GM12878 (cell line): Measurements from ENCODE around the gene CYB5D1. TPM values are rescaled to one million over a fixed set of nuclear protein-coding genes. Genes with fewer than 3 reads are reported as not detected.

Experiments
- ATF7 ChIP-seq: fragments of 450-650 bp; IDR thresholded peaks from 2 replicates; pipeline ENCODE4 v1.6.1; 2016; ENCODE audit warnings: low read depth, mild to moderate bottlenecking
- BRCA1 ChIP-seq: IDR thresholded peaks from 2 replicates; pipeline ENCODE4 v1.6.1; 2011; ENCODE audit warnings: low read depth, low read length, improper control_type of control experiment
- CBFB ChIP-seq: IDR thresholded peaks from 2 replicates; pipeline ENCODE4 v1.6.1; 2016; ENCODE audit warnings: antibody characterized with exemption, low read depth
- CHD1 ChIP-seq: IDR thresholded peaks from 2 replicates; pipeline ENCODE4 v1.6.1; 2012; ENCODE audit warnings: low read depth, low read length, improper control_type of control experiment
- CREM ChIP-seq: IDR thresholded peaks from 2 replicates; pipeline ENCODE4 v1.6.1; 2014; ENCODE audit warnings: antibody characterized with exemption, low read depth
- EGR1 ChIP-seq, 2 experiments: IDR thresholded peaks; 1 replicate in 1 of 2; 2 replicates in 1 of 2; pipeline ENCODE4 v1.6.1; 2011 to 2012; ENCODE audit warnings: low read depth in 2 of 2, low read length in 2 of 2, borderline replicate concordance in 1 of 2, mild to moderate bottlenecking in 1 of 2, moderate library complexity in 1 of 2
- EP300 ChIP-seq, 2 experiments: fragments of 150-350 bp in 1 of 2; IDR thresholded peaks; 2 replicates each; pipeline ENCODE4 v1.6.1; 2011 to 2012; ENCODE audit warnings: low read depth in 2 of 2, low read length in 2 of 2, borderline replicate concordance in 1 of 2, improper control_type of control experiment in 1 of 2, inconsistent platforms in 1 of 2; ENCODE audit not compliant: control insufficient read depth in 1 of 2
- ESRRA ChIP-seq: IDR thresholded peaks from 2 replicates; pipeline ENCODE4 v1.6.1; 2012; ENCODE audit warnings: mild to moderate bottlenecking, low read length, improper control_type of control experiment
- EZH2 ChIP-seq: IDR thresholded peaks from 2 replicates; pipeline ENCODE4 v1.6.1; 2012; ENCODE audit warnings: low read depth, mild to moderate bottlenecking, control low read depth, inconsistent platforms, low read length, borderline replicate concordance; ENCODE audit not compliant: control insufficient read depth
- HDAC2 ChIP-seq: fragments of 200-600 bp; sonication (generic); IDR thresholded peaks from 2 replicates; pipeline ENCODE4 v1.6.1; 2017
- IKZF2 ChIP-seq, 2 experiments: fragments of 450-650 bp; IDR thresholded peaks; 2 replicates each; pipeline ENCODE4 v1.6.1; 2017; ENCODE audit warnings: mild to moderate bottlenecking in 2 of 2, moderate library complexity in 2 of 2
- IRF4 ChIP-seq: IDR thresholded peaks from 2 replicates; pipeline ENCODE4 v1.6.1; 2011; ENCODE audit warnings: low read depth, low read length
- KLF5 ChIP-seq: fragments of 450-650 bp; IDR thresholded peaks from 2 replicates; pipeline ENCODE4 v1.6.1; 2014; ENCODE audit warnings: mild to moderate bottlenecking; ENCODE audit not compliant: partially characterized antibody
- MEF2B ChIP-seq: fragments of 450-650 bp; IDR thresholded peaks from 2 replicates; pipeline ENCODE4 v1.6.1; 2018; ENCODE audit warnings: mild to moderate bottlenecking, moderate library complexity; ENCODE audit not compliant: partially characterized antibody, poor library complexity, severe bottlenecking
- NR2F1 ChIP-seq: fragments of 450-650 bp; conservative IDR thresholded peaks from 2 replicates; pipeline ENCODE4 v1.6.1; 2017; ENCODE audit warnings: mild to moderate bottlenecking
- POLR2AphosphoS2 ChIP-seq: IDR thresholded peaks from 2 replicates; pipeline ENCODE4 v1.6.1; 2011; ENCODE audit warnings: low read depth, mild to moderate bottlenecking, low read length, improper control_type of control experiment, moderate library complexity
- POLR2AphosphoS5 ChIP-seq: IDR thresholded peaks from 2 replicates; pipeline ENCODE4 v1.6.1; 2011; ENCODE audit warnings: mild to moderate bottlenecking, low read length, inconsistent platforms
- RAD21 ChIP-seq: IDR thresholded peaks from 2 replicates; pipeline ENCODE4 v1.6.1; 2011; ENCODE audit warnings: mild to moderate bottlenecking, low read depth, low read length, moderate library complexity; ENCODE audit not compliant: insufficient read depth
- RAD51 ChIP-seq: fragments of 450-650 bp; IDR thresholded peaks from 2 replicates; pipeline ENCODE4 v1.6.1; 2016; ENCODE audit warnings: moderate library complexity, mild to moderate bottlenecking, inconsistent platforms
- RUNX3 ChIP-seq: IDR thresholded peaks from 2 replicates; pipeline ENCODE4 v1.6.1; 2012; ENCODE audit warnings: low read length, inconsistent platforms
- SMC3 ChIP-seq: IDR thresholded peaks from 2 replicates; pipeline ENCODE4 v1.6.1; 2011; ENCODE audit warnings: low read length, improper control_type of control experiment, borderline replicate concordance
- SREBF1 ChIP-seq: IDR thresholded peaks from 2 replicates; pipeline ENCODE4 v1.6.1; 2012; ENCODE audit warnings: mild to moderate bottlenecking, low read length
- SUZ12 ChIP-seq: fragments of 200-600 bp; sonication (generic); IDR thresholded peaks from one replicate; pipeline ENCODE4 v1.6.1; 2018; ENCODE audit warnings: antibody characterized with exemption, mild to moderate bottlenecking; ENCODE audit not compliant: unreplicated experiment
- polyA plus RNA-seq, 11 experiments: library from polyadenylated mRNA; depleted of rRNA in 4 of 11; unstranded in 6 of 11; stranded (reverse) in 5 of 11; fragments of >200 nt; fragmentation: Nextera tagmentation in 4 of 11; fragmentation: Illumina TruSeq in 1 of 11; extraction: Ambion mirVana in 4 of 11; extraction: Trizol in 1 of 11; gene quantifications; 1 replicate in 1 of 11; 2 replicates in 10 of 11; pipeline versions ENCODE4 v1.2.1 to v1.2.3, GENCODE V29; 2011 to 2016; ENCODE audit warnings: inconsistent platforms in 2 of 11, missing spikeins in 2 of 11, low read depth in 1 of 11
- total RNA-seq, 4 experiments: library from RNA; depleted of rRNA in 3 of 4; stranded (reverse); fragments of >200 nt in 3 of 4; fragmentation: Illumina TruSeq in 1 of 4; extraction: Trizol in 1 of 4; gene quantifications; 2 replicates each; pipeline versions ENCODE4 v1.2.1 to v1.2.3, GENCODE V29; 2013 to 2021
- TF ChIP-seq, protein P1 (sequence below), 3 experiments: IDR thresholded peaks in 2 of 3; conservative IDR thresholded peaks in 1 of 3; 2 replicates each; pipeline ENCODE4 v1.5.1; 2011; ENCODE audit warnings: low read depth in 3 of 3, low read length in 3 of 3, mild to moderate bottlenecking in 3 of 3, control low read depth in 2 of 3, moderate library complexity in 2 of 3, inconsistent platforms in 1 of 3, mixed read lengths in 1 of 3; ENCODE audit not compliant: control insufficient read depth in 2 of 3, insufficient read depth in 1 of 3; ENCODE audit errors: extremely low read depth in 1 of 3
- TF ChIP-seq, protein P2 (sequence below): fragments of 450-650 bp; IDR thresholded peaks from 2 replicates; pipeline ENCODE4 v1.6.1; 2017; ENCODE audit warnings: borderline replicate concordance
- TF ChIP-seq, protein P3 (sequence below): fragments of 450-650 bp; IDR thresholded peaks from 2 replicates; pipeline ENCODE4 v1.6.1; 2016; ENCODE audit warnings: mild to moderate bottlenecking

CYB5D1 gene
- total and polyA plus RNA-seq, 10 of the 15 experiments (the other 5 are each of a cell fraction or from before 2014, with no cell fraction given) = 1.6 to 8.7 (median 6.4) TPM

- TF ChIP-seq, protein P1, sequence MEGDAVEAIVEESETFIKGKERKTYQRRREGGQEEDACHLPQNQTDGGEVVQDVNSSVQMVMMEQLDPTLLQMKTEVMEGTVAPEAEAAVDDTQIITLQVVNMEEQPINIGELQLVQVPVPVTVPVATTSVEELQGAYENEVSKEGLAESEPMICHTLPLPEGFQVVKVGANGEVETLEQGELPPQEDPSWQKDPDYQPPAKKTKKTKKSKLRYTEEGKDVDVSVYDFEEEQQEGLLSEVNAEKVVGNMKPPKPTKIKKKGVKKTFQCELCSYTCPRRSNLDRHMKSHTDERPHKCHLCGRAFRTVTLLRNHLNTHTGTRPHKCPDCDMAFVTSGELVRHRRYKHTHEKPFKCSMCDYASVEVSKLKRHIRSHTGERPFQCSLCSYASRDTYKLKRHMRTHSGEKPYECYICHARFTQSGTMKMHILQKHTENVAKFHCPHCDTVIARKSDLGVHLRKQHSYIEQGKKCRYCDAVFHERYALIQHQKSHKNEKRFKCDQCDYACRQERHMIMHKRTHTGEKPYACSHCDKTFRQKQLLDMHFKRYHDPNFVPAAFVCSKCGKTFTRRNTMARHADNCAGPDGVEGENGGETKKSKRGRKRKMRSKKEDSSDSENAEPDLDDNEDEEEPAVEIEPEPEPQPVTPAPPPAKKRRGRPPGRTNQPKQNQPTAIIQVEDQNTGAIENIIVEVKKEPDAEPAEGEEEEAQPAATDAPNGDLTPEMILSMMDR (IDR thresholded peaks at IDR 0.05 in 2 of 3, conservative IDR thresholded peaks at IDR 0.05 in 1 of 3; ENCODE audit: control insufficient read depth in 2 of 3, extremely low read depth in 1 of 3, insufficient read depth in 1 of 3, low read depth in 3 of 3, low read length in 3 of 3) = no peak; a peak in 1 of 6 replicates
- peak; percentile 70; the same call in 1 of the 2 replicates for TF ChIP-seq ESRRA
- peak; percentile 63; the same call in 1 of the 2 replicates for TF ChIP-seq POLR2AphosphoS2
- TF ChIP-seq CHD1 = no peak; the same call in 1 of the 2 replicates
- TF ChIP-seq CBFB = peak; percentile 53; the same call in 1 of the 2 replicates
- TF ChIP-seq NR2F1 = peak; percentile 45
- TF ChIP-seq, protein P2, sequence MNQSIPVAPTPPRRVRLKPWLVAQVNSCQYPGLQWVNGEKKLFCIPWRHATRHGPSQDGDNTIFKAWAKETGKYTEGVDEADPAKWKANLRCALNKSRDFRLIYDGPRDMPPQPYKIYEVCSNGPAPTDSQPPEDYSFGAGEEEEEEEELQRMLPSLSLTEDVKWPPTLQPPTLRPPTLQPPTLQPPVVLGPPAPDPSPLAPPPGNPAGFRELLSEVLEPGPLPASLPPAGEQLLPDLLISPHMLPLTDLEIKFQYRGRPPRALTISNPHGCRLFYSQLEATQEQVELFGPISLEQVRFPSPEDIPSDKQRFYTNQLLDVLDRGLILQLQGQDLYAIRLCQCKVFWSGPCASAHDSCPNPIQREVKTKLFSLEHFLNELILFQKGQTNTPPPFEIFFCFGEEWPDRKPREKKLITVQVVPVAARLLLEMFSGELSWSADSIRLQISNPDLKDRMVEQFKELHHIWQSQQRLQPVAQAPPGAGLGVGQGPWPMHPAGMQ = no peak
- TF ChIP-seq BRCA1 = 0 out of 2 replicates have a peak, but pooled peaks have one; percentile 14
- peak; percentile 16; the same call in 1 of the 2 replicates for TF ChIP-seq IRF4
- peak; percentile 79 for TF ChIP-seq POLR2AphosphoS5
- TF ChIP-seq SUZ12 = no peak
- 0 out of 2 replicates have a peak, but pooled peaks have one; percentile 11 for TF ChIP-seq RAD21
- peak; percentile 30; the same call in 1 of the 2 replicates for TF ChIP-seq SMC3
- TF ChIP-seq ATF7 = peak; percentile 70
- TF ChIP-seq EGR1 (IDR thresholded peaks at IDR 0.05; ENCODE audit: borderline replicate concordance in 1 of 2, low read depth in 2 of 2, low read length in 2 of 2) = peak in 1 of 2 experiments; percentile 78; a peak in 2 of 3 replicates
- TF ChIP-seq CREM = peak; percentile 79; the same call in 1 of the 2 replicates
- peak; percentile 52 for TF ChIP-seq MEF2B
- TF ChIP-seq EP300 (IDR thresholded peaks at IDR 0.05; ENCODE audit: borderline replicate concordance in 1 of 2, control insufficient read depth in 1 of 2, low read depth in 2 of 2, low read length in 2 of 2) = peak in 1 of 2 experiments; percentile 58; a peak in 1 of 4 replicates
- TF ChIP-seq, protein P3, sequence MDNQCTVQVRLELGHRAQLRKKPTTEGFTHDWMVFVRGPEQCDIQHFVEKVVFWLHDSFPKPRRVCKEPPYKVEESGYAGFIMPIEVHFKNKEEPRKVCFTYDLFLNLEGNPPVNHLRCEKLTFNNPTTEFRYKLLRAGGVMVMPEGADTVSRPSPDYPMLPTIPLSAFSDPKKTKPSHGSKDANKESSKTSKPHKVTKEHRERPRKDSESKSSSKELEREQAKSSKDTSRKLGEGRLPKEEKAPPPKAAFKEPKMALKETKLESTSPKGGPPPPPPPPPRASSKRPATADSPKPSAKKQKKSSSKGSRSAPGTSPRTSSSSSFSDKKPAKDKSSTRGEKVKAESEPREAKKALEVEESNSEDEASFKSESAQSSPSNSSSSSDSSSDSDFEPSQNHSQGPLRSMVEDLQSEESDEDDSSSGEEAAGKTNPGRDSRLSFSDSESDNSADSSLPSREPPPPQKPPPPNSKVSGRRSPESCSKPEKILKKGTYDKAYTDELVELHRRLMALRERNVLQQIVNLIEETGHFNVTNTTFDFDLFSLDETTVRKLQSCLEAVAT = peak; percentile 82
- TF ChIP-seq RUNX3 = no peak
- peak; percentile 68 to 76 for TF ChIP-seq IKZF2 (IDR thresholded peaks at IDR 0.05)
- no peak for TF ChIP-seq RAD51
- TF ChIP-seq SREBF1 = no peak
- TF ChIP-seq HDAC2 = no peak
- TF ChIP-seq KLF5 = peak; percentile 33
- no peak for TF ChIP-seq EZH2
These were observed 15.2 kb upstream of the CYB5D1 start (continued) for GRCh38 chr17:7842380-7843256.
